GM12875 (cell line): ENCODE data around the gene RNF32.
"Not testable (repeated sequence)": the region's sequence is repeated elsewhere in the genome, so short reads cannot be mapped to it uniquely, and the experiment has no call there.

Experiments
- H3K4me3 ChIP-seq: one replicate; pipeline ENCODE4 v1.5.1; 2011; ENCODE audit warnings: low read depth, low read length, control low read depth
- TF ChIP-seq, protein P1 (sequence below): IDR thresholded peaks from 2 replicates; pipeline ENCODE4 v1.5.1; 2011; ENCODE audit warnings: low read depth, mild to moderate bottlenecking, control low read depth, inconsistent platforms, low read length, moderate library complexity, borderline replicate concordance; ENCODE audit not compliant: insufficient read depth

The RNF32 gene

DNA sequence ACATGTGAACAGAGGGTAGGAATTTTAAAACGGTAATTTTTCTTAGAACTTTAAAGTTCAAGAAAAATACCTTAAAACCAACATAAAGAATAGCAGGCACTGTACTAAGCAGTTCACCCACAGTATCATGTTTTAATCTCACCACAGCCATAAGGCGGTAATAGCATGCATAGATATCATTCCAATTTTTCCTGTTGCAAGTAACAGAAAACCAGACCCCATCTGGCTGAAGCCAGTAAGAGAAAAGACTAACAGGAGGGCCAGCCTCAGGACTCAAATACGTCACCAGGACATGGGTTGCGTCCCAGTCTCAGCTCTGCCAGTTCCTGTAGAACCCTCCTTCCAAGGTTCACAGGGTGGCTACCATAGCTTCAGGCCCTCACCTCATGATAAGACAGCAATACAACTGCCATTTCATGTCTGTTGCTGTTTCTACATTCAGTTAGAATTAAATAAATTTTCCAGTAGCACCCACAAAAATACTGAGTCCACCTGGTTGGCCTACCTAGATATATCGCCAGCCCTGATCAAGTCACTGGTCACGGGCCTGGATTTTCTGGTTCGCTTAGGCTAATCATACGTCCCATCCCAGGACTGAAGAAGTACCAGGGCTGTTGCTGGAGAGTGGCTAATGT, 2.0 kb upstream of the RNF32 start:
- TF ChIP-seq, protein P1, sequence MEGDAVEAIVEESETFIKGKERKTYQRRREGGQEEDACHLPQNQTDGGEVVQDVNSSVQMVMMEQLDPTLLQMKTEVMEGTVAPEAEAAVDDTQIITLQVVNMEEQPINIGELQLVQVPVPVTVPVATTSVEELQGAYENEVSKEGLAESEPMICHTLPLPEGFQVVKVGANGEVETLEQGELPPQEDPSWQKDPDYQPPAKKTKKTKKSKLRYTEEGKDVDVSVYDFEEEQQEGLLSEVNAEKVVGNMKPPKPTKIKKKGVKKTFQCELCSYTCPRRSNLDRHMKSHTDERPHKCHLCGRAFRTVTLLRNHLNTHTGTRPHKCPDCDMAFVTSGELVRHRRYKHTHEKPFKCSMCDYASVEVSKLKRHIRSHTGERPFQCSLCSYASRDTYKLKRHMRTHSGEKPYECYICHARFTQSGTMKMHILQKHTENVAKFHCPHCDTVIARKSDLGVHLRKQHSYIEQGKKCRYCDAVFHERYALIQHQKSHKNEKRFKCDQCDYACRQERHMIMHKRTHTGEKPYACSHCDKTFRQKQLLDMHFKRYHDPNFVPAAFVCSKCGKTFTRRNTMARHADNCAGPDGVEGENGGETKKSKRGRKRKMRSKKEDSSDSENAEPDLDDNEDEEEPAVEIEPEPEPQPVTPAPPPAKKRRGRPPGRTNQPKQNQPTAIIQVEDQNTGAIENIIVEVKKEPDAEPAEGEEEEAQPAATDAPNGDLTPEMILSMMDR: no peak
- H3K4me3 ChIP-seq: no peak overlapping the region

DNA sequence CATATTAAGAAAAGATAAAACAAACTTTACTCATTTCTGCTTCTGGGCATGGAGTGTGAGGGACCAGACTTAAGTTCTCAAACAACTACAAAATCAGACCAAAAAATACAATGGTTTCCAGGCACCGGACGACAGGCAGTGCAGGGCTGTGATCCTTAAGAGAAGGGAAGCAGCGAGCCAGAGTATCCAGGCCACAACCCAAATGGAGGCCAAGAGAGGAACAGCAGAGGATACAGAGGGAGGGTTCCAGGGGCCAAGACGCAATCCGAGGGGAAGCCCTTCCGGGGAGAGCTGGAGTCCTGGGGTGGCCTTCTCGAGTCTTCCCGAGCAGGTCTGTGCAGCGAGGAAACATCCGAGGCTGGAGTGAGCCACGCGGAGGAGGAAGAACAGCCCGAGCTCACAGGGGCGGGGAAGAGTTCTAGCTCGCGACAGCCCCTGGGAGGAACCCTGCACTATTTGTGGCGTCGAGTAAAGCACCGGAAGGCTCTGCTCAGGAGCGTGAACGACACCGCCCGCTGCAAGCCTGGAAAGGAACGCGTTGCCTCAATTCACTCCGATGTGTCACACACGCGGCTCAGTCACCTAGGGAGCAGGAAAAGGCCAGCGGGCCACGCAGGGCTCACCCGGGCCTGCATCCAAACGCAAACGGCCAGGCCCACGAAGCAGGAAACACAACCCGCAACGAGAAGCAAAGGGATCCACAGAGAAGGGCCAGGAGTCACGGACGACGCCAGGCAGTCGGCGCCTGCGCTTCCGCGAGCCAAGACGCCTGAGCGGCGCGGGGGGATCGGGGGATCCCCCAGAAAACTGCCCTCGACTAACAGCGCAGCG, 933 bp upstream of the RNF32 start:
- H3K4me3 ChIP-seq: peak overlapping the region; percentile 99
- TF ChIP-seq, protein P1: no peak

DNA sequence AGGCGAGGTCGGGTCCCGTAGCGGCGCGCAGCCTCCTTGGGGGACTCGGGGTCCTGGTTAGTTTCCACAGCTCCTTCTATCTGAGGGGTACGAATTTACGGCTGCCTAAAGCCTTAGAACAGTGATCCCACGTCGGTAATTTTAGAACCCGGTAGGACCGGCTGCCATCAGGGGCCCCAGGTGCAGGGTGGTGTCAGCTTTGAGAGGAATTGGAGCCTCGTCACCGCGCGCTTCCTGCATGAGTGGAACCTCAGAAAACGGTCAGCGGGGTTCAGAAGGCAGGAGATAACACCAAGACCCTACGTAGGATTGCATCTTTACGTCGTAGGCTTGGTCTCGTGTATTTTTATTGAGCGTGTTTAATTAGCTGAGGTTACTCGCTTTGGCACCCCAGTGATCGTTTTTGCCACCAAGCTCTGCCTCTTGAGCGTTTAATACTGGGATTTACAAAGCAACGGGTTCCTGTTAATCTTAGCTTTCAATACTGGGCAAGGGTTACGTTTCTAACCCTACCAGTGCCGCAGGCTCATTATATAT, 443 bp downstream of the RNF32 start:
- H3K4me3 ChIP-seq: peak overlapping the region; percentile 99
- TF ChIP-seq, protein P1: no peak

DNA sequence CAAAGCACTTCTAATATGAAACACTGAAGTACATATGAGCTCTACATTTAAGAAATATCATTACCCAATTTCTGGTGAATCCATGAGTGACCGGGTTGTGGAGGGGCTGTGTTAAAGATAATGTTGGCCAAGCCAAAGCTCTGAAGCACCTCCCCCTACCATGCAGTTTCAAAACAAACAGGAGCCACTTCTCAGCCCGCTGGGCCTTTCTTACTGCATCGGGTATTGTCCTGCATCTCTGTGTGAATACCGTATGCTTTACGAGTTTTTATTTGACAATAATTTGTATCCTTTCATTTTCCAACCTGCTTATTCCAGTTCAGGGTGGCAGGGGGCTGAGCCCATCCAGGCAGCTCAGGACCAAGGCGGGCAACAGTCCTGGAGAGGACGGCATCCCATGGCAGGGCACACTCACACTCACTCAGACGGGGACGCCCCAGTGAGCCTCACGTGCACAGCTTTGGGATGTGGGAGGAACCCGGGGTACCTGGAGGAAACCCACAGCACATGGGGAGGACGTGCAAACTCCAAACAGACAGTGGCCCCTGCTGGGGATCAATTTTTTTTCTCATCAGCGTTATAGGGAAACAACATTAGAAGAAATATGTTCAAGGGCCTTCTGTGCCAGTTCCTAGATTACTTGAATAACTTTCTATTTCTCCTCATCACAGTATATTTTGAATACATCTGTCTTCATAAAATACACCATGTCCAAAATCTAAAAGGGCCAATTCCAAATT, 1.9 kb downstream of the RNF32 start:
- no peak overlapping the region for H3K4me3 ChIP-seq
- TF ChIP-seq, protein P1: no peak

DNA sequence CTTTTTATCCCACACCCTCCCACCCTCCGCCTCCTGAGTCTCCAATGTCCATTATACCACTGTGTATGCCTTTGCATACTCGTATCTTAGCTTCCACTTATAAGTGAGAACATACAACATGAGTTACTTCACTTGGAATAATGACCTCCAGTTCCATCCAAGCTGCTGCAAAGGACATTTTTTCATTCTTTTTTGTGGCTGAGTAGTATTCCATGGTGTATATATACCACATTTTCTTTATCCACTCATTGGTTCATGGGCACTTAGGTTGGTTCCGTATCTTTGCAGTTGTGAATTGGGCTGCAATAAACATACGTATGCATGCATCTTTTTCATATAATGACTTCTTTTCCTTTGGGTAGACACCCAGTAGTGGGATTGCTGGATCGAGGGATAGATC, 6.8 kb downstream of the RNF32 start:
- H3K4me3 ChIP-seq: not testable (repeated sequence)

DNA sequence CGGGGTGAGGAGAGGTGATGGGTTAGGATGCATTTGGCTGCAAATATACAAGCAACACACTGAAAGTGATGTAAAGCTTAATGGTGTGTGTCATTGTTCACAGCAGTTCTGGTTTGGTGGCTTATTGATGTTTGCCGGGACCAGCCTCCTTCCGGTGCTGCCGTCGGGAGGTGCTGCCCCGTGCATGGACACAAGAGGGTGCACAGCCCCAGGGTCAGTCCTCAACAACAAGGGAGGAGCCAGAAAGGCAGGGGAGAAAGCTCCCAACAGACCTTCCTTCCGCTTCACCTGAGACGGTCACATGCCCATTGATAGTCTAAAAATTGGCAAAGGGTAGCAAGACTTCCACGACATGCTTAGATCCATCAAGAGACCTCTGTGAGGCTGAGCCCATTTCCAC, 9.5 kb downstream of the RNF32 start:
- TF ChIP-seq, protein P1: peak; percentile 53; the same call in 1 of the 2 replicates
- H3K4me3 ChIP-seq: no peak overlapping the region

DNA sequence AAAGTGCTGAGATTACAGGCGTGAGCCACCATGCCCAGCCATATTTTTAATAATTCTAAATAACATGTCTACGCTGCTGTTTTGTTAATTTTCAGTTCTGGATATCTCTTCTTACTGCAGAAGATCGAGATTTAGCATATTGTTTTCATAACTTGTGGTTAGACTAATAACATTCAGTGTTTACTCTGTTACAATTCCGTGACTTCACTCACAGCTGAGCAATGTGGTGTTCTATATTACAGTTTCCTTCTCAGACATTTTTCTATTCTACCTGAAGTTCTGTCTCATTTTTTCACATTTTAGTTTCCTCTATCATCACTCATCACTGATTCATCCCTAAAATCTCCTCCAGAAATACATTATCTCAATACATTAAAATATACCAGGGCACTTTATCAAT, 10.9 kb downstream of the RNF32 start:
- TF ChIP-seq, protein P1: no peak
- H3K4me3 ChIP-seq: no peak overlapping the region
